ENCODE results near the gene CELF2.
A peak's percentile ranks its signal among the peaks of the same experiment; 100 is the strongest.

Gene CELF2

DNA sequence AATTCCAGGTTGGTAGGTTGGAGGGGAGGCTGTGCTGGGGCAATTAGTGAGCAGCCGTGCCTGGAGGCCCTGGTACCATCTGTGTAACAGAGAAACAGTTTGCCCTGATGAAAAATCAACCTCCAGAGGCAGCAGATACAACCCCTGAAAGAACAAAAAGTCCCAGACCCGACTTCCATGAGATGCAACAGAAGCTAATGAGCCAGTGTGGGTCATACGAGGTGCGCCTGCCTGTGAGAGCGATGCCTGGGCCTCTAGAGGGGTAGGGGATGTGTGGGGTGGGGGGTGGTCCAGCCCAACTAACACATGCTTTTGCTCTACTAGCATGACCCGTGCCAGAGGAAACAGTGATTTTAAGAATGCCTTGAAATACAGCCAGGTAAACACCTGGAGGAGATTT is 39.3 kb downstream of the CELF2 start:
- Histone ChIP-seq H3K27me3 (ENCODE audit: control insufficient read depth in 2 of 2, insufficient read depth in 2 of 2, low read length in 2 of 2) (no peaks in the 10 kb centered on the region), H3K27ac (ENCODE audit: low read depth in 2 of 2, low read length in 2 of 2) (no peak overlapping the region), H3K4me1 (ENCODE audit: control insufficient read depth in 2 of 2, insufficient read depth in 2 of 2, low read length in 2 of 2) (no peaks in the 10 kb centered on the region), H3K9ac (ENCODE audit: low read depth in 1 of 2, low read length in 2 of 2) (no peak overlapping the region), H3K4me3 (ENCODE audit: low read length in 2 of 2) (no peak overlapping the region), H3K9me3 (ENCODE audit: control insufficient read depth in 2 of 2, low read length in 2 of 2) (no peaks in the 10 kb centered on the region), H3K36me3 (ENCODE audit: control insufficient read depth in 2 of 2, insufficient read depth in 2 of 2, low read length in 2 of 2) (no peaks in the 10 kb centered on the region)

DNA sequence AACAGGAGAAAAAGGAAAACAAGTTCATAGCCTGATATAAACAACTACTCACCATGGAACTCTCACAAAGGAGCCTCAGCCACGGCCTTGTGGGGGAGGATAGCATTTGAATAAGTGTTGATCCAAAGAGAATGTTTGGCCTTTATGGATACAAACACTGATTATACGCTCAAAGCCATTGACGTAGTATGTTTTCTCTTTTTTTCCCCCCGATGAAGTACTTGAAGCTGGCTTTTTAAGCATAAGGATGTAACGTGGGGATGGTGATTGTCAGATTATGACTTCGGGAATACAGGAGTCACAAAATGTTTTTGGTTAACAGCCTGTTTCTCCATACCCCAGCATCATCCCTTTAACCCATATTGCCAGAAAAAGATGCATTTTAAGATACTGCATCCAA is 39.8 kb downstream of the CELF2 start:
- Histone ChIP-seq H3K27ac (ENCODE audit: low read depth in 2 of 2, low read length in 2 of 2) (peak overlapping the region in 1 of 2 donors; percentile 18), H3K4me1 (ENCODE audit: control insufficient read depth in 2 of 2, insufficient read depth in 2 of 2, low read length in 2 of 2) (no peaks in the 10 kb centered on the region), H3K36me3 (ENCODE audit: control insufficient read depth in 2 of 2, insufficient read depth in 2 of 2, low read length in 2 of 2) (no peaks in the 10 kb centered on the region), H3K9ac (ENCODE audit: low read depth in 1 of 2, low read length in 2 of 2) (no peak overlapping the region), H3K9me3 (ENCODE audit: control insufficient read depth in 2 of 2, low read length in 2 of 2) (no peaks in the 10 kb centered on the region), H3K4me3 (ENCODE audit: low read length in 2 of 2) (no peak overlapping the region), H3K27me3 (ENCODE audit: control insufficient read depth in 2 of 2, insufficient read depth in 2 of 2, low read length in 2 of 2) (no peaks in the 10 kb centered on the region)

DNA sequence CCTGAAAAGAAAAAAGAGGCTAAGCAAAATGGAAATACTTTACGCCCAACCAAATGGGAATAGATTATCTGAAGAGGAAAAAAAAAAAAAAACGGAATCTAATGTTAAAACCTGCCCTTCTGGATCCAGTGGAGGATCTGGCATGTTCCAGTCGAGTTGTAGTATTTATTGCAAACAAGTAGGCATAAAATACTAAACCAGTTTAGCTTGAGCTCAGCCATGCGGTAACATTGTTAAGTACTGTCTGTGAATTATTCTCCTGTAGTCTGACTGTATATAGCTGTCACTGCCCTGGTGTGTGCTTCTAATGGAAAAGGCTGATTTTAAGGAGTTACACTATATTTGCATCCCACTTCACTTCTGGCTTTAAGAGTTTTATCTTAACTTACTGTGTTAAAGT is 40.3 kb downstream of the CELF2 start:
- H3K36me3 ChIP-seq (ENCODE audit: control insufficient read depth in 2 of 2, insufficient read depth in 2 of 2, low read length in 2 of 2) = no peaks in the 10 kb centered on the region
- H3K27me3 ChIP-seq (ENCODE audit: control insufficient read depth in 2 of 2, insufficient read depth in 2 of 2, low read length in 2 of 2) = no peaks in the 10 kb centered on the region
- no peaks in the 10 kb centered on the region for H3K9me3 ChIP-seq (ENCODE audit: control insufficient read depth in 2 of 2, low read length in 2 of 2)
- H3K4me3 ChIP-seq (ENCODE audit: low read length in 2 of 2) = no peak overlapping the region
- H3K27ac ChIP-seq (ENCODE audit: low read depth in 2 of 2, low read length in 2 of 2) = no peak overlapping the region
- no peak overlapping the region for H3K9ac ChIP-seq (ENCODE audit: low read depth in 1 of 2, low read length in 2 of 2)
- H3K4me1 ChIP-seq (ENCODE audit: control insufficient read depth in 2 of 2, insufficient read depth in 2 of 2, low read length in 2 of 2) = no peaks in the 10 kb centered on the region

DNA sequence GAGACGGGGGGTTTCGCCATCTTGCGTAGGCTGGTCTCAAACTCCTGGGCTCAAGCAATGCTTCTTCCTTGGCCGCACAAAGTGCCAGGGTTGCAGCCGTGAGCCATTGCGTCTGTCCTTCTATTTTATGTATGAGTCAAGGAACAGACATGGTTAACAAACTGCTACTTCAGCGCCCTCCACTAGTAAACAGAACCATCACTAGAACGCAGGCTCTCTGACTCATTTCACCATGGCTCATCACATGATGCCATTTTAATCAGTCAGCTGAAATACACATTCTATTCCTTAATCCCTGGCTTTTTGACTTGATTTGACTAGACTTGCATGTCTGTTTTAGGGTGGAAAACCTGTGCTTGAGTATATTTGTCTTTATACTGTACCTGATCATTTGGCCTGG is 41.3 kb downstream of the CELF2 start:
- Histone ChIP-seq H3K9me3 (ENCODE audit: control insufficient read depth in 2 of 2, low read length in 2 of 2) (no peaks in the 10 kb centered on the region), H3K4me3 (ENCODE audit: low read length in 2 of 2) (no peak overlapping the region), H3K27ac (ENCODE audit: low read depth in 2 of 2, low read length in 2 of 2) (no peak overlapping the region), H3K36me3 (ENCODE audit: control insufficient read depth in 2 of 2, insufficient read depth in 2 of 2, low read length in 2 of 2) (no peaks in the 10 kb centered on the region), H3K4me1 (ENCODE audit: control insufficient read depth in 2 of 2, insufficient read depth in 2 of 2, low read length in 2 of 2) (no peaks in the 10 kb centered on the region), H3K27me3 (ENCODE audit: control insufficient read depth in 2 of 2, insufficient read depth in 2 of 2, low read length in 2 of 2) (no peaks in the 10 kb centered on the region), H3K9ac (ENCODE audit: low read depth in 1 of 2, low read length in 2 of 2) (no peak overlapping the region)

DNA sequence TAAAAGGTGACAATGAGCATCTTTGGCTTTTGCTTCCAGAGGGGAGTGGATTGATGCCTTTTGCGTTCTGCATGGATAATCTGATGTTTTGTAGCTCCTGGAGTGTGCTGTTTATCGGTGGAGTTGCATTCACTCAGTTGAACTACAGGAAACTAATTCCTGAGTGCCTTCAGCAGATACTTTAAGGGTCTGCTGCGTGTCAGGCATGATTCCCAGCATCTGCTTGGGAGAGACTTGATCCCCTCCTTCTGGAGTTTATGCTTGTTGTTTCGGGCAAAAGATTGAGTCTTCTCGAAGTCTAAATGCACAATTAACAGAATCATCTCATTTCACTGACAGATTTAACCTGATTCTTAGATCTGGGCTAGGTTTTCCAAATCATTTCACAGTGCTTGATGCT is 46.2 kb downstream of the CELF2 start:
- H3K4me1 ChIP-seq (ENCODE audit: control insufficient read depth in 2 of 2, insufficient read depth in 2 of 2, low read length in 2 of 2) = no peaks in the 10 kb centered on the region
- H3K27ac ChIP-seq (ENCODE audit: low read depth in 2 of 2, low read length in 2 of 2) = no peak overlapping the region

DNA sequence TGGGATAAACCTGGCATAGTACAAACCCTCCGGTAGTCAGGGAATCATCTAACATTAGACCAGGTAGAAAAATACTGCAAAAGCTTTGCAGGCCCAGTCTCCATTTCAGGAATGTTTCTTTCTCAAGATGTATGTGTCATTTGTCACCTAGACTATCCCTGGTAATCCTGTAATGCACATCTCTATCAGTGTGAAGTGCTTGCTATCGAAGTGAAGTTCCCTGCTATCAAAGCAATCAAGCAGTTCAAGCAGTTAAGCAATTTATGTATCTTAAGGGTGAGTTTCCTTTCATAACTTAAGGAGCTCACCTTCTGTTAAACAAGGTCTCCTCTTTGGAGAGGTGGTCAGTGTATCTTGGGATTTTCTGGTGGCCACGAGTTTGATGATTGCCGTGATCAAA is 47.2 kb downstream of the CELF2 start:
- Histone ChIP-seq H3K4me3 (ENCODE audit: low read length in 2 of 2) (no peak overlapping the region), H3K4me1 (ENCODE audit: control insufficient read depth in 2 of 2, insufficient read depth in 2 of 2, low read length in 2 of 2) (no peaks in the 10 kb centered on the region), H3K9ac (ENCODE audit: low read depth in 1 of 2, low read length in 2 of 2) (no peak overlapping the region), H3K36me3 (ENCODE audit: control insufficient read depth in 2 of 2, insufficient read depth in 2 of 2, low read length in 2 of 2) (no peaks in the 10 kb centered on the region), H3K9me3 (ENCODE audit: control insufficient read depth in 2 of 2, low read length in 2 of 2) (no peaks in the 10 kb centered on the region), H3K27me3 (ENCODE audit: control insufficient read depth in 2 of 2, insufficient read depth in 2 of 2, low read length in 2 of 2) (no peaks in the 10 kb centered on the region), H3K27ac (ENCODE audit: low read depth in 2 of 2, low read length in 2 of 2) (no peak overlapping the region)

More for the DNA sequence above, 46.2 kb downstream of the CELF2 start:
- Histone ChIP-seq H3K9me3 (ENCODE audit: control insufficient read depth in 2 of 2, low read length in 2 of 2) (no peaks in the 10 kb centered on the region), H3K27me3 (ENCODE audit: control insufficient read depth in 2 of 2, insufficient read depth in 2 of 2, low read length in 2 of 2) (no peaks in the 10 kb centered on the region), H3K36me3 (ENCODE audit: control insufficient read depth in 2 of 2, insufficient read depth in 2 of 2, low read length in 2 of 2) (no peaks in the 10 kb centered on the region), H3K9ac (ENCODE audit: low read depth in 1 of 2, low read length in 2 of 2) (no peak overlapping the region), H3K4me3 (ENCODE audit: low read length in 2 of 2) (no peak overlapping the region)

DNA sequence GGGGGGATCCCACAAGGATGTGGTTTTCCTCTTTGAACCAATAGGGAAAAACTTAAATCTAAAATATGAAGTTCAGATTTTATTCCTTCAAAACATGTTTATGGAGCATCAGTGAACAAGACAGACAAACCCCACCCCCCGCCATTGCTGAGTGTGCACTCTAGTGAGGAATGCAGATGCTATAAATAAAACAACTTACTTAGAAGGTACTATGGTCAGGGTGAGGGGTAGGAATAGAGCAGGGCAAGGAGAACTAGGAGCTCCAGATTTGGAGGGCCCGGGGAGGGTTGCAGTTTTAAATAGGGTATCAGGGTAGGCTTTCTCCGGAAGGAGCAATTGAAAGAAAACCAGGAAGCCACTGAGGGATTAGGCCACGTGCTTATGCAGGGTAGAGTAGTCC is 47.9 kb downstream of the CELF2 start:
- H3K27me3 ChIP-seq (ENCODE audit: control insufficient read depth in 2 of 2, insufficient read depth in 2 of 2, low read length in 2 of 2) = no peaks in the 10 kb centered on the region
- no peak overlapping the region for H3K27ac ChIP-seq (ENCODE audit: low read depth in 2 of 2, low read length in 2 of 2)
- no peaks in the 10 kb centered on the region for H3K9me3 ChIP-seq (ENCODE audit: control insufficient read depth in 2 of 2, low read length in 2 of 2)
- no peak overlapping the region for H3K4me3 ChIP-seq (ENCODE audit: low read length in 2 of 2)
- H3K9ac ChIP-seq (ENCODE audit: low read depth in 1 of 2, low read length in 2 of 2) = no peak overlapping the region
- no peaks in the 10 kb centered on the region for H3K4me1 ChIP-seq (ENCODE audit: control insufficient read depth in 2 of 2, insufficient read depth in 2 of 2, low read length in 2 of 2)
- no peaks in the 10 kb centered on the region for H3K36me3 ChIP-seq (ENCODE audit: control insufficient read depth in 2 of 2, insufficient read depth in 2 of 2, low read length in 2 of 2)

DNA sequence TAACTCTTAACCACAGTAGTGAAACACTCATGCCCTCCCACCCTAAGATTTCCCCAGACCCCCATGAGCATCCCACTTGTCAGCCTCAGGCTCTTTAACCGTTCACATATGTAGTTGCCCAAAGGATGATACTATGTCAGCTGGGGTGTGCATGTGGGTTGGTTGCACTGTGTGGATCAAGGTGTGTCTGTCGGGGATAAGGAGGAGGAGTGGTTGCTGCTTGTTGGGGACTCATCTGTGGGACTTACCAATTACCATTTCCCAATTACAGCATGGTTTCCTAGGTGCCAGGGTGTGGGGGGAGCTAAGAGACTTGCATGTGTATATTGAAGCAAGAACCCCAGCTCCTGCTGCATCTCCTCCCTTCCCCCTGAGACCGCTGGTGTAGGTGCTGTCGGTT is 48.8 kb downstream of the CELF2 start:
- H3K27me3 ChIP-seq (ENCODE audit: control insufficient read depth in 2 of 2, insufficient read depth in 2 of 2, low read length in 2 of 2) = no peaks in the 10 kb centered on the region

DNA sequence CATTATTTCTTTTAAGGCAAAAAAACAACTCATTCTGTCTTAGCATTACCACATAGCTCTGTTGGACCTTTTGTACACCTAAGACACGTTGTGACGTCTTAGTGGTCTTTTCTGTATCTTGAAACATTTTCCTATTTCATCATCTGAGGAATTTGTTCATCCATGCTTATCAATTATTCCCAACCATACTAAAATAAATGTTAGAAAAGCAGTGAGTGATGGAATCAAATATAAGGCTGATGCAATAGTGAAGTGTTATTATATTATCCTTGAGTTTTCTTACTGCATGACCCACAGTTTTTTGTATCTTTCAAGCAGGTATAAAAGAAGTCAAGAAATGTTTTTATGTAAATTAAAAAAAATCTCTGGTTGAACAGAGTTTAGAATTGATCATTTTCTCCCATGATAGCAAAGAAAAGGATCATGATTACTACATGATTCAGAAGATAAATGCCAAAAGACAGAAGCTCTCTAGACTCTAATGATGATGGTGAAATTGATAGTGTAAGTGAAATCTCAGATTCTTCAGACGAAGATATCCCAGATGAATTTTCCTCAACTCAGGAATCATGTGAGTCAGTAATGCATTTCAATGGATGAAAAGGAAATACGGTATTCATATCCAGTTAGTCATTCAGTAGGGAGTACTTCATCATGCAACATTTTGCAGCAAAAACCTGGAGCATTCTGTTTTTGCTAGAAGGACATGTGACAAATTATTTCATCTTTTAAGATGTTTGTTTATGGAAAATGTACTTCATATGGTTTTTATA is 51.4 kb downstream of the CELF2 start:
- Histone ChIP-seq H3K4me3 (ENCODE audit: low read length in 2 of 2) (no peak overlapping the region), H3K4me1 (ENCODE audit: control insufficient read depth in 2 of 2, insufficient read depth in 2 of 2, low read length in 2 of 2) (no peaks in the 10 kb centered on the region), H3K36me3 (ENCODE audit: control insufficient read depth in 2 of 2, insufficient read depth in 2 of 2, low read length in 2 of 2) (no peaks in the 10 kb centered on the region), H3K9ac (ENCODE audit: low read depth in 1 of 2, low read length in 2 of 2) (no peak overlapping the region), H3K27me3 (ENCODE audit: control insufficient read depth in 2 of 2, insufficient read depth in 2 of 2, low read length in 2 of 2) (no peaks in the 10 kb centered on the region), H3K9me3 (ENCODE audit: control insufficient read depth in 2 of 2, low read length in 2 of 2) (no peaks in the 10 kb centered on the region), H3K27ac (ENCODE audit: low read depth in 2 of 2, low read length in 2 of 2) (no peak overlapping the region)

More for the DNA sequence above, 48.8 kb downstream of the CELF2 start:
- Histone ChIP-seq H3K4me3 (ENCODE audit: low read length in 2 of 2) (no peak overlapping the region), H3K36me3 (ENCODE audit: control insufficient read depth in 2 of 2, insufficient read depth in 2 of 2, low read length in 2 of 2) (no peaks in the 10 kb centered on the region), H3K9ac (ENCODE audit: low read depth in 1 of 2, low read length in 2 of 2) (no peak overlapping the region), H3K27ac (ENCODE audit: low read depth in 2 of 2, low read length in 2 of 2) (no peak overlapping the region), H3K9me3 (ENCODE audit: control insufficient read depth in 2 of 2, low read length in 2 of 2) (no peaks in the 10 kb centered on the region), H3K4me1 (ENCODE audit: control insufficient read depth in 2 of 2, insufficient read depth in 2 of 2, low read length in 2 of 2) (no peaks in the 10 kb centered on the region)

DNA sequence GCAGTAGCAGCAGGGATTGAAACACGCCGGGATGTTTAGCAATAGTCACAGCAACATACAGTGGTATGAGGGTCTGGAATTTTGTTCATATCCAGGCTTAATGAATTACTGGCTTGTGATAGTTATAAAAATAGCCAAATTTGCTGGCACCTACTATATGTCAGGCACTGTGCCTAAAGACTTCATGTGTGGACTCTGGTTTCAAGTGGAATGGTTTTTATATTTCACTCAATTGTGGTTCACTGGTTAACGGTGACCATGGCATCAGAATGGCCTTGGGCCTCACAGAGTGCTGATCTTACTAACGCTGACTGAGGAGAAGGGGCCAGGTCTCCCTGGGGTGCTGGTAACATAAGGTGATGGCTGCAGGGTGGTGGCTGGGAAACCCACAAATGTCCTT is 55.7 kb downstream of the CELF2 start:
- Histone ChIP-seq H3K36me3 (ENCODE audit: control insufficient read depth in 2 of 2, insufficient read depth in 2 of 2, low read length in 2 of 2) (no peaks in the 10 kb centered on the region), H3K4me3 (ENCODE audit: low read length in 2 of 2) (no peak overlapping the region), H3K9me3 (ENCODE audit: control insufficient read depth in 2 of 2, low read length in 2 of 2) (no peaks in the 10 kb centered on the region), H3K27ac (ENCODE audit: low read depth in 2 of 2, low read length in 2 of 2) (no peak overlapping the region), H3K27me3 (ENCODE audit: control insufficient read depth in 2 of 2, insufficient read depth in 2 of 2, low read length in 2 of 2) (no peaks in the 10 kb centered on the region), H3K9ac (ENCODE audit: low read depth in 1 of 2, low read length in 2 of 2) (no peak overlapping the region), H3K4me1 (ENCODE audit: control insufficient read depth in 2 of 2, insufficient read depth in 2 of 2, low read length in 2 of 2) (no peaks in the 10 kb centered on the region)

Data from mucosa of rectum (tissue), 2 donors.